Loucy (cell line): ENCODE measurements around the gene CCDC149.

ENCODE experiments used
- CTCF ChIP-seq: fragments of 200-600 bp; sonication (generic); conservative IDR thresholded peaks from 2 replicates; pipeline ENCODE4 v1.5.1; 2014; ENCODE audit warnings: mild to moderate bottlenecking, antibody characterized with exemption, low read length
- EZH2phosphoT487 ChIP-seq: fragments of 200-600 bp; IDR thresholded peaks from 2 replicates; pipeline ENCODE4 v1.6.1; 2018; ENCODE audit warnings: antibody characterized with exemption, mild to moderate bottlenecking, moderate library complexity, borderline replicate concordance

- TF ChIP-seq CTCF: no peak
- TF ChIP-seq EZH2phosphoT487: no peak
These were observed 34.8 kb downstream of the CCDC149 start for GRCh38 chr4:24877868-24878635.
